HG03442 (cell line): ENCODE measurements around the gene TRAK2.
"Not testable (repeated sequence)": the region's sequence is repeated elsewhere in the genome, so short reads cannot be mapped to it uniquely, and the experiment has no call there.

Experiments
- ATAC-seq: cut with Tn5 transposase; IDR thresholded peaks from one replicate; pipeline ENCODE4 v1.9.1; 2021; ENCODE audit warnings: mild to moderate bottlenecking, moderate library complexity; ENCODE audit not compliant: unreplicated experiment

The TRAK2 gene

GRCh38 chr2:201451292-201452057, at the start of gene TRAK2, which contains the start of gene STRADB:
TRAK2 (minus strand) TSS chr2:201451458; CDS start chr2:201420507, 30,951 bp downstream.
STRADB (plus strand) TSS chr2:201451740; CDS start chr2:201454841, 3,101 bp downstream.
- peak; percentile 94 for ATAC-seq

- no peak for ATAC-seq
These were observed 49.3 kb upstream of the TRAK2 start for GRCh38 chr2:201500534-201500933.

GRCh38 chr2:201496785-201497184, 45.5 kb upstream of the TRAK2 start:
- ATAC-seq: no peak

GRCh38 chr2:201490291-201490690, 39.0 kb upstream of the TRAK2 start:
- ATAC-seq: no peak

- no peak for ATAC-seq
These were observed 33.5 kb upstream of the TRAK2 start for GRCh38 chr2:201484805-201485204.

GRCh38 chr2:201483758-201484157, 32.5 kb upstream of the TRAK2 start:
- not testable (repeated sequence) for ATAC-seq

GRCh38 chr2:201483342-201483741, 32.1 kb upstream of the TRAK2 start:
- no peak for ATAC-seq

- ATAC-seq: no peak
These were observed 31.3 kb upstream of the TRAK2 start for GRCh38 chr2:201482543-201482942.

- no peak for ATAC-seq
These were observed 21.2 kb upstream of the TRAK2 start for GRCh38 chr2:201472411-201472810.

- ATAC-seq: no peak
These were observed 20.6 kb upstream of the TRAK2 start for GRCh38 chr2:201471732-201472393.

GRCh38 chr2:201470821-201471731, 19.8 kb upstream of the TRAK2 start:
- ATAC-seq: no peak

- ATAC-seq: no peak
These were observed 16.4 kb upstream of the TRAK2 start for GRCh38 chr2:201467666-201468065.

GRCh38 chr2:201466050-201466675, 14.9 kb upstream of the TRAK2 start:
- no peak for ATAC-seq

GRCh38 chr2:201465524-201465971, 14.3 kb upstream of the TRAK2 start:
- no peak for ATAC-seq

GRCh38 chr2:201464547-201464946, 13.3 kb upstream of the TRAK2 start:
- ATAC-seq: no peak

- ATAC-seq: no peak
These were observed 9.3 kb upstream of the TRAK2 start for GRCh38 chr2:201460532-201460931.

- ATAC-seq: no peak
These were observed 7.1 kb upstream of the TRAK2 start for GRCh38 chr2:201458381-201458780.

- no peak for ATAC-seq
These were observed 1.8 kb upstream of the TRAK2 start for GRCh38 chr2:201452922-201453643.

GRCh38 chr2:201452058-201452921, 1.0 kb upstream of the TRAK2 start:
- no peak for ATAC-seq
